ENCODE data around the gene ZFAND6. TPM values are rescaled to one million over a fixed set of nuclear protein-coding genes. Genes with fewer than 3 reads are reported as not detected.

The ZFAND6 gene
- total RNA-seq, 3 donors from 2014 or later, result 141 to 193 (median 159) TPM

DNA sequence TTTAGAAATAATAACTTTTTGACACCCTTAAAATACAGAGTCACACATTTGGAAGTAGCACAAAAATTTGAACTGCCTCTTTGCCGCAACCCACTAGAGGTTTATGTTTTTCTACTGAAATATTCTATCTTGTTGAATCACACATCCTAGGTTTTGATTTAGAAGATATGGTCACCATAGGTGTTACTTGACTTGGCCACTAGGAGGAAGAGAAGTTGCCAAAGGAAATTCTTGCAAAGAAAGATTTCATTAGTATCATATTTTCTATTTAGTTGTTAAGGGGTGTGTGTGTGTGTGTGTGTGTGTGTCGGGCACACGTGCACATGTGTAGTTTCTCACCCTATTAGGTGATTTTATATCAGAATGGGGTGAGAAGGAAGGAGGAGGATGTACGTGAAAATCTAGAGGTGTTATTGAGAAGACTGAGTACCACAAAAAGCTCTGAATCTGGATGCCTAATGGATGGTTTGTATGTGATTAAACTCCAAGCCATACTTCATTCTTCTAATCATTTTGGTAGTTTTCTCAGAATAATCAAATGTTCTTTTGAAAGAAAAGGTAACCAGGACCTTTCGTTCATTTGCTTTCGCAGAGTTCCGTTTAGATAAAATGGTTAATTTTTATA is 31.5 kb downstream of the ZFAND6 start:
- H3K27me3 ChIP-seq, result no peaks in the 10 kb centered on the region
- no peak overlapping the region for H3K4me3 ChIP-seq
- no peak for DNase-seq (ENCODE audit: low spot score in 2 of 2)
- H3K4me1 ChIP-seq, result no peaks in the 10 kb centered on the region
- TF ChIP-seq POLR2AphosphoS5 (IDR thresholded peaks at IDR 0.05) (no peak), POLR2A (IDR thresholded peaks at IDR 0.05) (no peak)
- TF ChIP-seq, protein P1, sequence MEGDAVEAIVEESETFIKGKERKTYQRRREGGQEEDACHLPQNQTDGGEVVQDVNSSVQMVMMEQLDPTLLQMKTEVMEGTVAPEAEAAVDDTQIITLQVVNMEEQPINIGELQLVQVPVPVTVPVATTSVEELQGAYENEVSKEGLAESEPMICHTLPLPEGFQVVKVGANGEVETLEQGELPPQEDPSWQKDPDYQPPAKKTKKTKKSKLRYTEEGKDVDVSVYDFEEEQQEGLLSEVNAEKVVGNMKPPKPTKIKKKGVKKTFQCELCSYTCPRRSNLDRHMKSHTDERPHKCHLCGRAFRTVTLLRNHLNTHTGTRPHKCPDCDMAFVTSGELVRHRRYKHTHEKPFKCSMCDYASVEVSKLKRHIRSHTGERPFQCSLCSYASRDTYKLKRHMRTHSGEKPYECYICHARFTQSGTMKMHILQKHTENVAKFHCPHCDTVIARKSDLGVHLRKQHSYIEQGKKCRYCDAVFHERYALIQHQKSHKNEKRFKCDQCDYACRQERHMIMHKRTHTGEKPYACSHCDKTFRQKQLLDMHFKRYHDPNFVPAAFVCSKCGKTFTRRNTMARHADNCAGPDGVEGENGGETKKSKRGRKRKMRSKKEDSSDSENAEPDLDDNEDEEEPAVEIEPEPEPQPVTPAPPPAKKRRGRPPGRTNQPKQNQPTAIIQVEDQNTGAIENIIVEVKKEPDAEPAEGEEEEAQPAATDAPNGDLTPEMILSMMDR (IDR thresholded peaks at IDR 0.05), result no peak
- H3K9me3 ChIP-seq, result no peaks in the 10 kb centered on the region
- intact Hi-C loops (cut with DNase I; ENCODE audit: low total_unique reads), result no loop called here
- H3K36me3 ChIP-seq, result no peaks in the 10 kb centered on the region
- H3K27ac ChIP-seq, result no peak overlapping the region

DNA sequence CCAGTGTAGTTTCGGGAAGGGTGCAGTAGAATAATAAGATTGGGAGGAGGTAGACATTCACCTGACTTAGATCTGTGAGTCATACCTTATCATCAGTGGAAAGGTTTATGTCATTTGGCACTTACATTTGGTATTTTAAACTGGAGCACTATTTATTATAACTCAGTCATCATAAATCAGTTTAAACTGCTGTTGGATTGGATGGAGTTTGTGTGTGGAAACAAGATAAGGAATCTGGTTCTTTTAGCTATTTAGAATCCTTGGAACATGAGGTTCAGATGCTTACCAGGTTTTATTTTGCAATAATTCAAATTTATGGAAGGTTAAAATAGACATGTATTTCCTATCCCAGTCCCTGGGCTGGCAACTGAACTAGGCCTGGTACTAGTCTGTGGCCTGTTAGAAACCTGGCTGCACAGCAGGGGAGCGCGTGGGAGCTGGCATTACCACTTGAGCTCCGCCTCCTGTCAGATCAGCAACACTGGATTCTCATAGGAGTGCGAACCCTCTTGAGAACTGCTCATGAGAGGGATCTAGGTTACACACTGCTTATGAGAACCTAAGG is 34.5 kb downstream of the ZFAND6 start:
- H3K27ac ChIP-seq, result no peak overlapping the region

DNA sequence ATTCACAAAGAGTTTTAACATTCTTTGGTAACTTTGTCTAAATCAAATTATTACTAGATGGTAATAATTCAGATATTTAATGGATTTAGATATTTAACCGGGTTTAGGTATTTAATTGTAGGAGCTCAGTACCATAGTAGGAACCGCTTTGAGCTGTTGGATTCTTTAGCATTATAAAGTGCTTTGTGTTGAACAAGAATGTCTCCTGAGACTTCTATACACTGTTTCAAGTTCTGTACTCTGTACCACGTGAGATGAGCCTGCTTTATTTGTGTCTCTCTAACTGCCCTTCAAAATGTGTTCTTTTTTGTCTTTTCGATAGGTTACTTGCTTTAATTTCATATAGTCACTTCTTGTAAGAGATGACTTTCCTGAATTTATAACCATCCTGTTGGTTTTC is 36.0 kb downstream of the ZFAND6 start:
- Histone ChIP-seq H3K9me3 (no peaks in the 10 kb centered on the region), H3K4me1 (no peaks in the 10 kb centered on the region), H3K27ac (no peak overlapping the region), H3K27me3 (no peaks in the 10 kb centered on the region), H3K36me3 (no peaks in the 10 kb centered on the region), H3K4me3 (no peak overlapping the region)
- intact Hi-C loops (cut with DNase I; ENCODE audit: low total_unique reads), result no loop called here
- no peak for TF ChIP-seq POLR2A (IDR thresholded peaks at IDR 0.05)
- no peak for TF ChIP-seq POLR2AphosphoS5 (IDR thresholded peaks at IDR 0.05)
- TF ChIP-seq, protein P1 (IDR thresholded peaks at IDR 0.05), result no peak
- no peak for DNase-seq (ENCODE audit: low spot score in 2 of 2)

More for the DNA sequence above, 34.5 kb downstream of the ZFAND6 start:
- intact Hi-C loops (cut with DNase I; ENCODE audit: low total_unique reads), result no loop called here
- TF ChIP-seq POLR2A (IDR thresholded peaks at IDR 0.05) (no peak), POLR2AphosphoS5 (IDR thresholded peaks at IDR 0.05) (no peak)
- TF ChIP-seq, protein P1 (IDR thresholded peaks at IDR 0.05), result no peak
- H3K9me3 ChIP-seq, result no peaks in the 10 kb centered on the region
- no peaks in the 10 kb centered on the region for H3K27me3 ChIP-seq
- no peaks in the 10 kb centered on the region for H3K36me3 ChIP-seq
- no peak for DNase-seq (ENCODE audit: low spot score in 2 of 2)
- no peaks in the 10 kb centered on the region for H3K4me1 ChIP-seq
- no peak overlapping the region for H3K4me3 ChIP-seq

DNA sequence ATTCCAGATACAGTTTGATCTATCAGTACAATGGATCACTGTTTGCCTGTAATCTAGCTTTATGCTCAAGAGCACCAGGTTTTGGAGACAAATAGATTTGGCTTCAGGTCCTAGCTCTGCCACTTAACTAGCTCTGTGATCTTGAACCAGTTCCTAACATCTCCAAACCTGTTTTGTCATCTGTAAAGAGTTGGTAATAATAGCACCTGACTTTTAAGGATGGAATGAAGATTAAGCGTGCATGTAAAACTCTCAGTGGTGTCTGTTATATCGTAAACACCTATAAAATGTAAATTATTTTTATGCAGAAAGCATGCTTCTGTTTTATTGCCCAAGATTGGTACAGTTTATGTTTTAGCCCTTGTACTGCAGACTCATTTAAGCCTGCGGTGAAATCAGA is 36.5 kb downstream of the ZFAND6 start:
- no peaks in the 10 kb centered on the region for H3K36me3 ChIP-seq
- intact Hi-C loops (cut with DNase I; ENCODE audit: low total_unique reads), result no loop called here
- no peak overlapping the region for H3K4me3 ChIP-seq
- no peaks in the 10 kb centered on the region for H3K27me3 ChIP-seq
- no peaks in the 10 kb centered on the region for H3K9me3 ChIP-seq
- no peak overlapping the region for H3K27ac ChIP-seq
- no peak for TF ChIP-seq POLR2A (IDR thresholded peaks at IDR 0.05)
- TF ChIP-seq POLR2AphosphoS5 (IDR thresholded peaks at IDR 0.05), result no peak
- TF ChIP-seq, protein P1 (IDR thresholded peaks at IDR 0.05), result no peak
- DNase-seq (ENCODE audit: low spot score in 2 of 2), result no peak
- no peaks in the 10 kb centered on the region for H3K4me1 ChIP-seq

DNA sequence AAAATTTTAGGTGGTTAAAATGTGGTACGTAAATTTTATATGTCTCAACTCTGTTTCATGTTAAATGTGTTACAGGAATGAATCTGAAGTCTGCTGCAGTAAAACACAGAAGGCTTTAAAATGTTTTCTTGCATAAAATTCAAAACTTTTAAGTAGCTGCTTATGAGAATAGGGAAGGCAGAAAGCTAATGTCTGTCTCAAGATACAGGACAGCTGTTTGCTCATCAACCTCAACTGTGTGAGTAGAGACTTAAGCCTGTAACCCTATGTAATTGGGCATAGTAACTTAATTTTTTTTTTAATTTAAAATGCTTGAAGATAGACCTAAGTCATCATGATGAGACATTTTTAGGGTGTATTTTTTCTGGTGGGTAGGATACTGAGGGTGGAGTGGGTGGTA is 38.9 kb downstream of the ZFAND6 start:
- intact Hi-C loops (cut with DNase I; ENCODE audit: low total_unique reads), result no loop called here
- no peaks in the 10 kb centered on the region for H3K4me1 ChIP-seq
- no peak for DNase-seq (ENCODE audit: low spot score in 2 of 2)
- TF ChIP-seq, protein P1 (IDR thresholded peaks at IDR 0.05), result no peak
- TF ChIP-seq POLR2A (IDR thresholded peaks at IDR 0.05) (no peak), POLR2AphosphoS5 (IDR thresholded peaks at IDR 0.05) (no peak)
- no peak overlapping the region for H3K27ac ChIP-seq
- no peaks in the 10 kb centered on the region for H3K27me3 ChIP-seq
- H3K4me3 ChIP-seq, result no peak overlapping the region
- H3K9me3 ChIP-seq, result no peaks in the 10 kb centered on the region
- H3K36me3 ChIP-seq, result no peaks in the 10 kb centered on the region

Data from breast epithelium (tissue), 4 donors.